NCI-H128 (cell line): ENCODE results near the gene PARN.

Source experiments
- DNase-seq: peaks from one replicate; lab custom pipeline; 2025; ENCODE audit not compliant: unreplicated experiment; lab: John Stamatoyannopoulos, UW

The PARN gene

GRCh38 chr16:14501331-14502255, 128.5 kb downstream of the PARN start:
- no peak for DNase-seq

GRCh38 chr16:14500791-14501190, 129.3 kb downstream of the PARN start:
- DNase-seq, result no peak

- DNase-seq, result no peak
Observed at GRCh38 chr16:14499110-14499509, 130.9 kb downstream of the PARN start.

DNA sequence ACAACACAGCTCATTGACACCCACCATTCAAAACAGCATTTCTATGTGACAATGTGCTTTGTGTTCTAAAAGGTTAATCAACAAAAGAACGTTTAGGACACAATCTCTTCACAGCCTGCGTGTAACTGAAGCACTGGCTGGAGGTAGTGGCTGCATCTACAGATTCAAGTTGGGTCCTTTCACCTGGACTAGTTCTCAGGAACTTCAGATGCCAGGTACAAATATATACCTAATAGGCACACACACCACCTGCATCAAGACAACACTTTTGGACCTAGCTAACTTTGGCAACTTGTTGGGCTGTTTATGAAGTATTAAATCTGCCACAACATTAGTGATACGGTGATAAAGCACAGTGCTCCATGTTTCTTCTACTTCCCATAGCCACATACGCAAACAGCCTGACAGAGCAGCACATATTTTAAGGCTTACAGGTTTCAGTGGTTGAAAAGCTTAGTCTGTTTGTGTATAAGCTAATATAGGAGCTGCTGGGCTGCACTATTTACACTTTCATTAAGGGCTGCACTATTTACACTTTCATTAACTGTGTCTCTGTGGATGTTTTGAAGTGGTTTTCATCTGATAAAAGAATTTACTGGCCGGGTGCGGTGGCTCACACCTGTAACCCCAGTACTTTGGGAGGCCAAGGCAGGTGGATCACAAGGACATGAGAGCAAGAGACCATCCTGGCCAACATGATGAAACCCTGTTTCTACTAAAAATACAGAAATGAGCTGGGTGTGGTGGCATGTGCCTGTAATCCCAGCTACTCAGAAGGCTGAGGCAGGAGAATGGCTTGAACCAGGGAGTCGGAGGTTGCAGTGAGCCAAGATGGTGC, 132.6 kb downstream of the PARN start:
- no peak for DNase-seq

DNA sequence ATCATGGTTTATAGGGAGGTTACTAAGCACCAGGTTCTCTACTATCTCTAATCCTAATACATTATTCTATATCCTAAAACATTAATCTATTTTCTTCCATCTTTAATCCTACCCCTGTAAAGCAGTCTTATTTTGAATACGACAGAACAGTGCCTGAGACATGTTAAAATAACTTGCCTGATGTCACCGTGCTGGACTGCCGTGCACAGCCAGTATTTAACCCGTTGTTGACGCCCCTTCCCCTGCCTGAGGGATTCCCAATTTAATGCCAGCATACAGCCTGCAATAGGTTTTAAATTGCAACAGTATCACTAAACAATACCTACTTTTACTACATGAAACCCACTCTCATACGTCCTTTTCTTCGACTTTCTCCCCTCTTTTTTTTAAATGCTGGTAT, 133.3 kb downstream of the PARN start:
- DNase-seq, result no peak

GRCh38 chr16:14496047-14496770, 133.9 kb downstream of the PARN start:
- DNase-seq, result no peak

DNA sequence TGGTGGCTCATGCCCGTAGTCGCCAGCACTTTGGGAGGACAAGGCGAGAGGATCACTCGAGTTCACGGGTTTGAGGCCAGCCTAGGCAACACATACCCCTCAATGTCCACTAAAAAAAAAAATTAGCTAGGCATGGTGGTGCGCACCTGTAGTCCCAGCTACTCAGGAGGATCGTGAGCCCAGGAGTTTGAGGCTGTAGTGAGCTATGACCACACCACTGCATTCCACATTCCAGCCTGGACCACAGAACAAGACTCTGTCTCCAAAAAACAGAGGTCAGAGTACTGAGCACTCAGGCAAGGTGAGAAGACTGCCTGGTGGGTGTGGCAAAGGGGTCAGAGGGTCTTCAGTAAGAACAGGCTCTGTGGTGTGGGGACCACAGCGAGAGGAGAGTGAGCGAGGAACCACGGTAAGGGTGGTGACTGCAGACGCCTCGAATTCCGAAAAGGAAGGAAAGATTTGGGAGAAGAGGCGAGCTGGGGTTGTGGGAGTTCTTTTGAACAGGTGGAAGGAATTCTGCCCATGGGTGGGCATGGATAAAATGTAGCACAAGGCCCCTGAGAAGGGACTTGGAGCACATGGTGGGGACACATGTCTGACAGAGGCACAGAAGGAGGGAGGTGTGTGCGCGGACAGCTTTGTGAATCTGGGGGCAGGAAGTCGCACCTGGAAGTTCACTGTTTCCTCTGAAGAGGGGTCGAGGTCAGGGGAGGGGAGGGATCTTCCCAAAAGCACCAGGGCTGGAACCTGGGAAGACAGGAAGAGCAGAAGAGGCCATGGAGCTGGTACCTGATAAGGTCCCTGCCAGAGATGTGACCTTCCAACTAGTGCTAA, 134.6 kb downstream of the PARN start:
- no peak for DNase-seq

- no peak for DNase-seq
Observed at GRCh38 chr16:14494396-14494966, 135.6 kb downstream of the PARN start.

DNA sequence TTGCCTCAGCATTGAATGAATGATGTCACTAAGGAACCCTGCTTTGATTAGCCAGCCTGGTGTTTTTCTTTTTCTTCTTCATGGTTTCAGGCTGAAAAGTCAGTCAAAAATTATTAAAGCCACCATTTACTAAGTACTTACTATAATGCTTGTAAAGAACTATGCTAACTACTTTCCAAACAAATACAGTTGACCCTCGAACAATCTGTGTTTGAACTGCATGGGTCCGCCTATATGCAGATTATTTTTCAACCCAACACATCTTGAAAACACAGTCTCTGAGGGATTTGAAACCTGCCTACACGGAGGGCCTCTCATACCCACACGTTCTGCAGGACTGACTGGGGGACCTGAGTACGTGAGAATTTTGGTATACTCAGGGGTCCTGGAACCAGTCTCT, 136.3 kb downstream of the PARN start:
- DNase-seq, result no peak

- no peak for DNase-seq
Observed at GRCh38 chr16:14492614-14493013, 137.4 kb downstream of the PARN start.

- no peak for DNase-seq
Observed at GRCh38 chr16:14491861-14492529, 138.1 kb downstream of the PARN start.

- DNase-seq, result no peak
Observed at GRCh38 chr16:14490235-14490634, 139.8 kb downstream of the PARN start.

DNA sequence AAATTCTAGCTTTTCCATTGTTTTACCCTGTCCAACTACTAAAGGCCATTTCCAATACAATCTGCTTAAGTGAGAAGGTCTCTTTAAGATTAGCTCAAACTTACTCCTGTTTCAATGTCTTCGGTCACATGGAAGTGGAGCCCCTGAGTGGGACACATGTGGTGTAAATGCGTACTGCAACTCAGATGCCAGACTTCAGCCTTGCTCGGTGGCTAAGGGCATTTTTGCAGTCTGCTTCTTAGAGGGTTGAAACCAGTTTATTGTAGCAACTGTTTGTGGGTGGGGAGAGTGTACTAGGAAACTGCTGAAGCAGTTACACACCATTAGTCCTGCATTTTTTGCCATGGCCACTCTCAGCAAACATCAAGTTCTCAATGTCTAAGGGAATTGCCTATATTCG, 140.6 kb downstream of the PARN start:
- DNase-seq, result no peak

GRCh38 chr16:14487579-14487978, 142.5 kb downstream of the PARN start:
- DNase-seq, result no peak

- no peak for DNase-seq
Observed at GRCh38 chr16:14486520-14487303, 143.3 kb downstream of the PARN start.

DNA sequence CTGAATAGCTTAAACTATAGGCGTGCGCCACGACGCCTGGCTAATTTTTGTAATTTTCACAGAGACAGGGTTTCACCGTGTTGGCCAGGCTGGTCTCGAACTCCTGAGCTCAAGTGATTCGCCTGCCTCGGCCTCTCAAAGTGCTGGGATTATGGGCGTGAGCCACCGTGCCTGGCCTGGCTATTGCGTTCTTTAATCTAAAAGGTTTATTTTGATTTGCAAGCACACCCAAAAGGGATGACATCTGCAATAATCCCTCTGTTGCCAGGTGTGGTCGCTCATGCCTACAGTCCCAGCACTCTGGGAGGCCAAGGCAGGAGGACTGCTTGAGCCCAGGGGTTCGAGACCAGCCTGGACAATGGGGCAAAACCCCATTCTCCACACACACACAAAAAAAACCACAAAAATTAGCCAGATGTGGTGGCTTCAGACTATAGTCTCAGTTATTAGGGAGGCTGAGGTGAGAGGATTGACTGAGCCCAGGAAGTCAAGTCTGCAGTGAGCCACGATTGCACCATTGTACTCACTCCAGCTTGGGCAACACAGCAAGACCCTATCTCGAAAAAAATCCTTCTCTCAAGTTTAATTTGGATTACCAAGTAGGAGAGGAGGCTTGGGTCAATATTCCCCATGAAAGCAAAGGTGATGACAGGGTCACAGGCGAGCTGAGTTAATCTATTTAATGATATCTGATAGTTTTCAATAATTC, 144.1 kb downstream of the PARN start:
- no peak for DNase-seq

DNA sequence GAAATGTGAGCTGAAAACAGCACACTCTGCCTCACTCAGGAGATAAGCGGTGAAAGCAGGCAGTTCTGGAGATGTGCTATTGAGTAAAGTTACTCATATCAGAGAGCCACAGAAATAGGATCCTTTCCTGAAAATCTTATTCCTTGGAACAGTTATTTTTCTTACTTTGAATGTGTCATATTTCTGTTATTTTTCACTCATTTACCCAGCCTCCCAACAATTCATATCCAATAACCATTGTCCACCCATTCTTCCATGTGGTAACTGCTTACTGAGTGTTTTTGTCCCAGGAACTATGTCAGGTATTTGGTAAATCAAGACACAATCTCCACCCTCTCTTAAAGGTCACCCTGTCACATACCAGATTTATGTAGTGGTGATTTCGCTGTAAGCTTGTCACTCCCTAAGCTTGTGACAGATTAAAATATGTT, 144.9 kb downstream of the PARN start:
- DNase-seq, result no peak

DNA sequence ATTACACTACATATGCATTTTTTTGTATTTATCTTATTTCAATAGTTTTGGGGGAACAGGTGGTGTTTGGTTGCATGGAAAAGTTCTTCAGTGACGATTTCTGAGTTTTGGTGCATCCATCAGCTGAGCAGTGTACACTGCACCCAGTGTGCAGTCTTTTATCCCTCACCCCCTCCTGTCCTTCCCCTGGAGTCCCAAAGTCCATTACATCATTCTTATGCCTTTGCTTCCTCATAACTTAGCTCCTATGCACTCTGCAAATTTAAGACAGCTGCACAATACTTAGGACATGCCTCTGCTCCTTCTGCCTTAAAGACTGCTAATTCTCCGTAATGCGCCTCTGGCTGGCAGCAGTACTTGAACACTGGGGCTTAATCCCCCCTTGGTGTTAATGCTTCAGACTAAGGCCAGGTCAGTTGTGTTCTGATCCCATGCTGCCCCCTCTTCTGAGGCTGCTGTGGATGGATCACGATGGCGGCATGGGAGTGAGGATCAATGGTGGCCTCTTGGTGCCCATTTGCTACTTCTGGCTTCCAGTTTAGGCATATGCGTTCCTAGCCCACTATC, 146.2 kb downstream of the PARN start:
- no peak for DNase-seq
